ENCODE results near the gene SORBS2. TPM values are rescaled to one million over a fixed set of nuclear protein-coding genes. Genes with fewer than 3 reads are reported as not detected.

Gene SORBS2
- total and polyA plus RNA-seq, 7 experiments from 2014 or later, result 0.21 to 1.4 TPM; not detected in 5

DNA sequence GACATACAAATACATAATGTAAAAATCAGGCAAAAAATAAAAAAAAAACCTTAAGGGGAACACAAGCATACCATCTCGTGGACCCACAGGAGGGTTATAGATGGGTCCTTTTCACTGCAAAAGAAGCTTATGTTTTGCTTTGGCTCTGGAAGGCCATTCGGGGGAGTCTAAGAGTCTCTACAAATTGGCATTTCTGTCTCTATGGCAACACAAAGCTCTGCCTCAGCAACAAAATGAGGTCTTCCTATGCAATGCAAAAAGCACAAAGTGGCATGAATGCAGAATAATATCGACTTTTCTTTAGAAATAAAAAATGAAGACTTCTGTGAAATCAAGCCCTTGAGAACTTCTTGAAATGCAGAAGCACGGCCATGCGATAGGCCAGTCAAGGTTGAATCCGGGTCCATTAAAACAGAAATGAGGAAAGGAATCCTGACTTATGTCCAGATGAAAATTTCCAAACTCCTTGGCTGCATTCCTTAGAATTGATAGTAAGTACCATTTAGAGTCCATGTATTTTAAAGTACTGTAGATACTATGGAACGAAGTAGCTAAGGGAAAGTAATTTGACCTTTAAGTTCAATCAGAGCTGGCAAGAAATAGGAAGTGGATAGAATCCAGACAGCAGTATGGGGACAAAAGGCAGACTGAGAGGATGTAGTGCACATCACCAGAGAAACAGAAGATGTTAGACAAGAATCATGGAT is 213.0 kb downstream of the SORBS2 start:
- H3K4me1 Mint-ChIP-seq, result peaks cover 0 to 4% (median 0%) of the 10 kb centered on the region in 7 donors
- H3K9me3 Mint-ChIP-seq, result peaks cover 0 to 2% (median 0%) of the 10 kb centered on the region in 11 donors
- ChIA-PET POLR2A (no interaction called here), CTCF (no interaction called here)
- DNase-seq (no peak), ATAC-seq (no peak)
- peaks cover 4 to 5% of the 10 kb centered on the region in 2 donors for H3K27me3 ChIP-seq (ENCODE audit: control insufficient read depth in 2 of 2, insufficient read depth in 2 of 2, low read length in 2 of 2)
- no peaks in the 10 kb centered on the region for H3K9me3 ChIP-seq (ENCODE audit: control insufficient read depth in 2 of 3, low read length in 3 of 3)
- no peaks in the 10 kb centered on the region for H3K4me1 ChIP-seq (ENCODE audit: control insufficient read depth in 2 of 2, insufficient read depth in 2 of 2, low read length in 2 of 2)
- H3K27ac ChIP-seq (ENCODE audit: low read depth, low read length), result no peak overlapping the region
- peaks cover 14 to 33% (median 19%) of the 10 kb centered on the region in 5 donors for H3K27me3 Mint-ChIP-seq
- H3K36me3 Mint-ChIP-seq, result no peaks in the 10 kb centered on the region
- intact Hi-C loops (cut with micrococcal nuclease), result loop anchor here (5.0 kb wide), 2 partner anchors 387 to 392 kb away; partner anchors contain the start of gene SNX25 (in 1 of the 2)
- no peak overlapping the region for H3K27ac Mint-ChIP-seq
- H3K4me3 ChIP-seq (ENCODE audit: low read length), result no peak overlapping the region
- no peak overlapping the region for H3K4me3 Mint-ChIP-seq
- no peaks in the 10 kb centered on the region for H3K36me3 ChIP-seq (ENCODE audit: control insufficient read depth in 2 of 3, insufficient read depth in 3 of 3, low read length in 3 of 3)

GRCh38 chr4:185597532-185598188 is 214.3 kb downstream of the SORBS2 start:
- Mint-ChIP-seq H3K9me3 (peaks cover 0 to 2% (median 0%) of the 10 kb centered on the region in 11 donors), H3K4me3 (no peak overlapping the region), H3K27me3 (peaks cover 18 to 33% (median 25%) of the 10 kb centered on the region in 5 donors), H3K4me1 (peaks cover 0 to 4% (median 0%) of the 10 kb centered on the region in 7 donors), H3K27ac (no peak overlapping the region), H3K36me3 (no peaks in the 10 kb centered on the region)
- H3K27ac ChIP-seq (ENCODE audit: low read depth, low read length), result no peak overlapping the region
- H3K4me3 ChIP-seq (ENCODE audit: low read length), result no peak overlapping the region
- intact Hi-C loops (cut with micrococcal nuclease), result loop anchor here (1.0 to 5.0 kb wide), 7 partner anchors 126 to 592 kb away; partner anchors contain the start of genes CCDC110 (in 2 of the 2) and SNX25 (in 1 of the 2)
- no peaks in the 10 kb centered on the region for H3K9me3 ChIP-seq (ENCODE audit: control insufficient read depth in 2 of 3, low read length in 3 of 3)
- POLR2A ChIA-PET, result no interaction called here
- no peaks in the 10 kb centered on the region for H3K4me1 ChIP-seq (ENCODE audit: control insufficient read depth in 2 of 2, insufficient read depth in 2 of 2, low read length in 2 of 2)
- CTCF ChIA-PET, result interaction anchor here (0.6 to 2.1 kb wide), 10 partner anchors 9 to 557 kb away, joined by 3 to 10 read pairs (median 3); partner anchors contain the start of genes ANKRD37, LRP2BP and UFSP2
- no peaks in the 10 kb centered on the region for H3K36me3 ChIP-seq (ENCODE audit: control insufficient read depth in 2 of 3, insufficient read depth in 3 of 3, low read length in 3 of 3)
- H3K27me3 ChIP-seq (ENCODE audit: control insufficient read depth in 2 of 2, insufficient read depth in 2 of 2, low read length in 2 of 2), result peaks cover 4 to 5% of the 10 kb centered on the region in 2 donors
- ATAC-seq, result peak; percentile 87
- DNase-seq, result peak; percentile 42 to 60 (median 56)

DNA sequence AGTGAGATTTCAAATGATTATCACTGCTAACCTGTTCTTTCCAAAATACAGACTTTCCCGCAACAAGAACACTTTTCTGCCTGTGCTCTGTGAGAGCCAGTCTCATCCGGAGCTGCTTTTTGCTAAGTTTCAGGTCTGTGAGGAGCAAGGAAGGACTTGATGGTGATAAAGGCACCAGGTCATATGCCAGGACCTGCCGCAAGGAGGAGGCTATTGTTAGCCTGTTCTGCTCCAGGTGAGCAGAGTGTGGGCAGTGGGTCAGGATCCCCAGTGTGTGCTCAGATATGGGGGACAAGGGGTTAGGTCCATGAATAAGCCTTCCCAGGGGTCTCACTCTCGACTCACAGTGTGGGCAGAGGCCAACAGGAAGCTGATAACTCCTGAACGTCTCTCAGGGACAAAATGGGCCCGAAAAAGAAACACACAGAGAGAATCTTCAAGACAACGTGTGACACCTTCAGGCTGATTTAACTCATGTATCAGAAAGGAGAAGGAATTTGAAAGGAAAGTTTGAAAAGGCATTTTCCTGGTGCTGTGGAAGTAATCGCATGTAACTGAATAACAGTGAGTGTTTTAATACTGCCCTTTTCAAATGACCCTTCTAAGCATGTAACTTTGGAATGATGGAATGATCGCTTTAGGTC is 219.0 kb downstream of the SORBS2 start:
- ChIA-PET POLR2A (no interaction called here), CTCF (no interaction called here)
- no peaks in the 10 kb centered on the region for H3K36me3 Mint-ChIP-seq
- Histone ChIP-seq H3K4me1 (ENCODE audit: control insufficient read depth in 2 of 2, insufficient read depth in 2 of 2, low read length in 2 of 2) (no peaks in the 10 kb centered on the region), H3K27me3 (ENCODE audit: control insufficient read depth in 2 of 2, insufficient read depth in 2 of 2, low read length in 2 of 2) (peaks cover 4 to 5% of the 10 kb centered on the region in 2 donors), H3K27ac (ENCODE audit: low read depth, low read length) (no peak overlapping the region), H3K36me3 (ENCODE audit: control insufficient read depth in 2 of 3, insufficient read depth in 3 of 3, low read length in 3 of 3) (no peaks in the 10 kb centered on the region), H3K4me3 (ENCODE audit: low read length) (no peak overlapping the region), H3K9me3 (ENCODE audit: control insufficient read depth in 2 of 3, low read length in 3 of 3) (no peaks in the 10 kb centered on the region)
- no peak overlapping the region for H3K4me3 Mint-ChIP-seq
- H3K4me1 Mint-ChIP-seq, result peaks cover 0 to 7% (median 3%) of the 10 kb centered on the region in 7 donors
- no peak for DNase-seq
- intact Hi-C loops (cut with micrococcal nuclease), result no loop called here
- H3K27ac Mint-ChIP-seq, result no peak overlapping the region
- no peak for ATAC-seq
- peaks cover 0 to 2% (median 0%) of the 10 kb centered on the region in 11 donors for H3K9me3 Mint-ChIP-seq
- peaks cover 22 to 43% (median 34%) of the 10 kb centered on the region in 5 donors for H3K27me3 Mint-ChIP-seq

- Histone ChIP-seq H3K4me3 (ENCODE audit: low read length) (no peak overlapping the region), H3K9me3 (ENCODE audit: control insufficient read depth in 2 of 3, low read length in 3 of 3) (no peaks in the 10 kb centered on the region), H3K27ac (ENCODE audit: low read depth, low read length) (no peak overlapping the region), H3K36me3 (ENCODE audit: control insufficient read depth in 2 of 3, insufficient read depth in 3 of 3, low read length in 3 of 3) (no peaks in the 10 kb centered on the region), H3K27me3 (ENCODE audit: control insufficient read depth in 2 of 2, insufficient read depth in 2 of 2, low read length in 2 of 2) (peaks cover 4 to 5% of the 10 kb centered on the region in 2 donors), H3K4me1 (ENCODE audit: control insufficient read depth in 2 of 2, insufficient read depth in 2 of 2, low read length in 2 of 2) (no peaks in the 10 kb centered on the region)
- H3K4me1 Mint-ChIP-seq, result peaks cover 3 to 13% (median 7%) of the 10 kb centered on the region in 7 donors
- H3K36me3 Mint-ChIP-seq, result peaks cover 0 to 4% (median 0%) of the 10 kb centered on the region in 5 donors
- H3K4me3 Mint-ChIP-seq, result no peak overlapping the region
- ATAC-seq, result no peak
- H3K27me3 Mint-ChIP-seq, result peaks cover 27 to 49% (median 40%) of the 10 kb centered on the region in 5 donors
- peaks cover 0 to 3% (median 0%) of the 10 kb centered on the region in 11 donors for H3K9me3 Mint-ChIP-seq
- DNase-seq, result no peak
- intact Hi-C loops (cut with micrococcal nuclease), result no loop called here
- CTCF ChIA-PET, result no interaction called here
- POLR2A ChIA-PET, result no interaction called here
- no peak overlapping the region for H3K27ac Mint-ChIP-seq
Measured at GRCh38 chr4:185592438-185592837, 219.6 kb downstream of the SORBS2 start.

DNA sequence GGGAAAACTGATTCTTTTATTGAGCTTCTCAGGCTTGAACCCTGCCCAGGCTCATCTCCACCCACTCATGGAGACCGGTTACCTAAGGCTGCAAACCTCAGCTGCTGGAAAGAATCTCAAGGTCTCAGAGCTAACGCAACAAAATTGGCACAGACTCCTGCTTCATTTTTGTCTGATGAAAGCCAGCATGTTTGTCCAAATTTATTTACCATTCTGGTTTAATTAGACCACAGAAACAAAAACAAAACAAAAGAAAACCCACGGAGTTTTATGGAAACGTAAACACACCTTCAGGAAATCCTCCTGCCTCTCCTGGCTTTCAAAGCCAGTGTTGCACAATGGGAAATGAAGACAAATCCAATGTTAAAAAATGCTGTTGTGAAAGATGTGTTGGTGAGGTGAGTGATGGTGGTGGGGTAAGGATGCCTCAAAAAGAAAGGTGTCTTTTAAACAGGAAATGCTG is 220.3 kb downstream of the SORBS2 start:
- H3K27ac Mint-ChIP-seq, result peak overlapping the region in 1 of 9 donors; percentile 6
- DNase-seq (no peak), ATAC-seq (no peak)
- Histone ChIP-seq H3K4me1 (ENCODE audit: control insufficient read depth in 2 of 2, insufficient read depth in 2 of 2, low read length in 2 of 2) (no peaks in the 10 kb centered on the region), H3K27ac (ENCODE audit: low read depth, low read length) (no peak overlapping the region), H3K4me3 (ENCODE audit: low read length) (no peak overlapping the region), H3K27me3 (ENCODE audit: control insufficient read depth in 2 of 2, insufficient read depth in 2 of 2, low read length in 2 of 2) (peaks cover under 1 to 4% of the 10 kb centered on the region in 2 donors), H3K36me3 (ENCODE audit: control insufficient read depth in 2 of 3, insufficient read depth in 3 of 3, low read length in 3 of 3) (no peaks in the 10 kb centered on the region), H3K9me3 (ENCODE audit: control insufficient read depth in 2 of 3, low read length in 3 of 3) (no peaks in the 10 kb centered on the region)
- H3K4me3 Mint-ChIP-seq, result no peak overlapping the region
- ChIA-PET POLR2A (no interaction called here), CTCF (no interaction called here)
- peaks cover 0 to 5% (median 0%) of the 10 kb centered on the region in 5 donors for H3K36me3 Mint-ChIP-seq
- H3K27me3 Mint-ChIP-seq, result peaks cover 35 to 53% (median 42%) of the 10 kb centered on the region in 5 donors
- intact Hi-C loops (cut with micrococcal nuclease), result no loop called here
- peaks cover 0 to 3% (median 0%) of the 10 kb centered on the region in 11 donors for H3K9me3 Mint-ChIP-seq
- H3K4me1 Mint-ChIP-seq, result peaks cover 8 to 20% (median 14%) of the 10 kb centered on the region in 7 donors

DNA sequence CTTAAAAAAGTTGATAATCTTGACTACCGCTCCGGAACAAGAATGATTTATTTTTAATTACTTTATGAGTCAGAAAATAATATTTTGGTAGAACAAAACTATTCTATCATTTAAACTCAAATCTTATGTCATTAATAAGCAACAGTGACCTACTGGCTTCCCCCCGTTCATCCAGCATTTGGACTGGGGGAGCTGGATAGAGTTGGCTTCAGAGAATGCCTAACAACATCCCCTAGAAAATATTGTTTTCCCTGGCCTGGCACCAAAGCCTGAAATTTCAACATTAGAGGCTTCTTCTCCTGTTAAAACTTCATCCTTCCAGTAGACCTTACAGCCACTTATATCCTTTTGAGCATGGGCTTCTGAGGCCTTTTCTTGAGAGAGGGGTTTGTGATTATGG is 221.0 kb downstream of the SORBS2 start:
- ChIA-PET CTCF (no interaction called here), POLR2A (no interaction called here)
- Mint-ChIP-seq H3K27ac (peak overlapping the region in 1 of 9 donors; percentile 6), H3K9me3 (peaks cover 0 to 2% (median 0%) of the 10 kb centered on the region in 11 donors), H3K27me3 (peaks cover 40 to 54% (median 45%) of the 10 kb centered on the region in 5 donors), H3K4me3 (no peak overlapping the region), H3K4me1 (peaks cover 8 to 20% (median 14%) of the 10 kb centered on the region in 7 donors), H3K36me3 (peaks cover 0 to 5% (median 0%) of the 10 kb centered on the region in 5 donors)
- no peak overlapping the region for H3K27ac ChIP-seq (ENCODE audit: low read depth, low read length)
- no peaks in the 10 kb centered on the region for H3K4me1 ChIP-seq (ENCODE audit: control insufficient read depth in 2 of 2, insufficient read depth in 2 of 2, low read length in 2 of 2)
- no peaks in the 10 kb centered on the region for H3K36me3 ChIP-seq (ENCODE audit: control insufficient read depth in 2 of 3, insufficient read depth in 3 of 3, low read length in 3 of 3)
- no peak overlapping the region for H3K4me3 ChIP-seq (ENCODE audit: low read length)
- ATAC-seq (no peak), DNase-seq (no peak)
- intact Hi-C loops (cut with micrococcal nuclease), result no loop called here
- H3K27me3 ChIP-seq (ENCODE audit: control insufficient read depth in 2 of 2, insufficient read depth in 2 of 2, low read length in 2 of 2), result peaks cover 0 to 4% of the 10 kb centered on the region in 2 donors
- no peaks in the 10 kb centered on the region for H3K9me3 ChIP-seq (ENCODE audit: control insufficient read depth in 2 of 3, low read length in 3 of 3)
